Renal cortical epithelial cell (primary cell): ENCODE data around the gene RPS16. TPM values are rescaled to one million over a fixed set of nuclear protein-coding genes. Genes with fewer than 3 reads are reported as not detected.

ENCODE experiments used
- DNase-seq: peaks from one replicate; pipeline ENCODE4 v3.0.0-alpha.2; 2011; ENCODE audit warnings: low read depth
- total RNA-seq: library from RNA; depleted of rRNA; stranded (reverse); fragments of >200 nt; gene quantifications from 2 replicates; pipeline ENCODE4 v1.2.3, GENCODE V29; 2014

Gene RPS16
- total RNA-seq, 1 donor from 2014 or later, result 34.7 TPM

GRCh38 chr19:39422020-39422419, 13.7 kb downstream of the RPS16 start:
- DNase-seq, result no peak

- no peak for DNase-seq
Observed at GRCh38 chr19:39420769-39421168, 15.0 kb downstream of the RPS16 start.

- DNase-seq, result no peak
Observed at GRCh38 chr19:39419003-39419402, 16.7 kb downstream of the RPS16 start.

GRCh38 chr19:39417463-39418181, 18.1 kb downstream of the RPS16 start:
- no peak for DNase-seq

- no peak for DNase-seq
Observed at GRCh38 chr19:39416152-39417120, 19.3 kb downstream of the RPS16 start.

- DNase-seq, result no peak
Observed at GRCh38 chr19:39415111-39416046, 20.4 kb downstream of the RPS16 start.

GRCh38 chr19:39413911-39414608, 21.7 kb downstream of the RPS16 start:
- no peak for DNase-seq

GRCh38 chr19:39413272-39413910, 22.4 kb downstream of the RPS16 start:
- no peak for DNase-seq

- DNase-seq, result no peak
Observed at GRCh38 chr19:39412867-39413271, 22.9 kb downstream of the RPS16 start.

- DNase-seq, result peak; percentile 99
Observed at GRCh38 chr19:39412100-39412866, 23.5 kb downstream of the RPS16 start, which contains the start of gene PLEKHG2. PLEKHG2 (plus strand) TSS chr19:39412669; CDS start chr19:39414087, 1,418 bp downstream.

GRCh38 chr19:39411832-39412099, 24.0 kb downstream of the RPS16 start:
- DNase-seq, result peak; percentile 88

- peak; percentile 74 for DNase-seq
Observed at GRCh38 chr19:39411081-39411831, 24.5 kb downstream of the RPS16 start.

GRCh38 chr19:39410831-39411080, 25.0 kb downstream of the RPS16 start:
- no peak for DNase-seq

- peak; percentile 38 for DNase-seq
Observed at GRCh38 chr19:39410017-39410830, 25.5 kb downstream of the RPS16 start.

- DNase-seq, result peak; percentile 67
Observed at GRCh38 chr19:39409208-39410016, 26.3 kb downstream of the RPS16 start.

- peak; percentile 43 for DNase-seq
Observed at GRCh38 chr19:39408392-39409207, 27.1 kb downstream of the RPS16 start.
